SK-N-SH (cell line): ENCODE data around the gene MECP2. TPM values are rescaled to one million over a fixed set of nuclear protein-coding genes. Genes with fewer than 3 reads are reported as not detected.

ENCODE experiments used
- CTCF ChIA-PET: fragments of 300-600, 350-600 bp; formaldehyde crosslinking; extraction: SDS; loops from one replicate; lab custom pipeline; 2021; lab: Yijun Ruan, JAX
- POLR2A ChIA-PET: fragments of 350-600 bp; sonication (Branson Sonifier 250); formaldehyde crosslinking; extraction: SDS; loops from one replicate; lab custom pipeline; 2020; ENCODE audit warnings: antibody characterized with exemption, inconsistent platforms; lab: Yijun Ruan, JAX
- DNase-seq: peaks from one replicate; pipeline ENCODE4 v3.0.0; 2012
- H2AFZ ChIP-seq: fragments of 200-600 bp; sonication (generic); 2 replicates; pipeline ENCODE4 v1.8.1; 2016; ENCODE audit warnings: antibody characterized with exemption, mild to moderate bottlenecking, low read depth
- H3F3A ChIP-seq: fragments of 200-600 bp; sonication (generic); replicated peaks from 2 replicates; pipeline ENCODE3; 2016; ENCODE audit warnings: antibody characterized with exemption, mild to moderate bottlenecking; ENCODE audit not compliant: insufficient read depth
- H3K27ac ChIP-seq, 2 experiments: fragments of 200-500 bp in 1 of 2; fragments of 200-600 bp in 1 of 2; sonication (Bioruptor generic) in 1 of 2; sonication (generic), shearing (Covaris generic) in 1 of 2; 2 replicates each; pipeline versions ENCODE4 v1.5.1 to v1.6.1; 2014 to 2016; ENCODE audit warnings: low read depth in 2 of 2, inconsistent platforms in 1 of 2, low read length in 1 of 2, mild to moderate bottlenecking in 1 of 2, mixed read lengths in 1 of 2
- H3K27me3 ChIP-seq: fragments of 200-600 bp; sonication (generic), shearing (Covaris generic); 2 replicates; pipeline ENCODE4 v1.6.1; 2016; ENCODE audit warnings: mixed run types; ENCODE audit not compliant: insufficient read depth
- H3K36me3 ChIP-seq, 2 experiments: fragments of 200-500 bp in 1 of 2; fragments of 200-600 bp in 1 of 2; sonication (Bioruptor generic) in 1 of 2; sonication (generic) in 1 of 2; replicated peaks in 1 of 2; 2 replicates each; pipeline versions ENCODE3 to v1.5.1; 2014 to 2016; ENCODE audit warnings: low read length in 1 of 2, mild to moderate bottlenecking in 1 of 2; ENCODE audit not compliant: insufficient read depth in 2 of 2, control insufficient read depth in 1 of 2
- H3K4me1 ChIP-seq, 2 experiments: fragments of 200-500 bp in 1 of 2; fragments of 200-600 bp in 1 of 2; sonication (Bioruptor generic) in 1 of 2; sonication (generic), shearing (Covaris generic) in 1 of 2; 2 replicates each; pipeline versions ENCODE4 v1.5.1 to v1.6.1; 2014 to 2016; ENCODE audit warnings: low read depth in 1 of 2, low read length in 1 of 2, mixed run types in 1 of 2; ENCODE audit not compliant: insufficient read depth in 2 of 2, control insufficient read depth in 1 of 2
- H3K4me2 ChIP-seq: fragments of 200-600 bp; sonication (generic), shearing (Covaris generic); 2 replicates; pipeline ENCODE4 v1.6.1; 2017; ENCODE audit warnings: mixed run types
- H3K4me3 ChIP-seq, 2 experiments: fragments of 200-500 bp in 1 of 2; fragments of 200-600 bp in 1 of 2; sonication (Bioruptor generic) in 1 of 2; sonication (generic), shearing (Covaris generic) in 1 of 2; 2 replicates each; pipeline versions ENCODE4 v1.5.1 to v1.8.1; 2014 to 2016; ENCODE audit warnings: low read depth in 2 of 2, inconsistent platforms in 1 of 2, low read length in 1 of 2, mild to moderate bottlenecking in 1 of 2, mixed read lengths in 1 of 2, moderate library complexity in 1 of 2
- H3K79me2 ChIP-seq: fragments of 200-600 bp; sonication (generic); 2 replicates; pipeline ENCODE4 v1.8.1; 2017; ENCODE audit warnings: mild to moderate bottlenecking; ENCODE audit not compliant: insufficient read depth
- H3K9ac ChIP-seq: fragments of 200-600 bp; sonication (generic); 2 replicates; pipeline ENCODE4 v1.6.1; 2017; ENCODE audit warnings: mixed run types
- H3K9me2 ChIP-seq: fragments of 200-600 bp; sonication (generic); 2 replicates; pipeline ENCODE4 v1.6.1; 2017; ENCODE audit warnings: mixed run types
- H3K9me3 ChIP-seq: fragments of 200-600 bp; sonication (generic); 2 replicates; pipeline ENCODE4 v1.6.1; 2017; ENCODE audit warnings: mixed run types, mild to moderate bottlenecking, moderate library complexity
- H4K20me1 ChIP-seq: fragments of 200-600 bp; sonication (generic); 2 replicates; pipeline ENCODE4 v1.6.1; 2017; ENCODE audit warnings: mild to moderate bottlenecking, mixed run types; ENCODE audit not compliant: insufficient read depth
- CHD2 ChIP-seq: fragments of 150-350 bp; IDR thresholded peaks from 2 replicates; pipeline ENCODE4 v1.6.1; 2018; ENCODE audit warnings: low read length; ENCODE audit not compliant: partially characterized antibody
- EP300 ChIP-seq, 2 experiments: IDR thresholded peaks; 2 replicates each; pipeline versions ENCODE4 v1.4.0 to v1.6.1; 2012; ENCODE audit warnings: borderline replicate concordance in 1 of 2, low read depth in 1 of 2, low read length in 1 of 2
- EZH2phosphoT487 ChIP-seq: fragments of 200-600 bp; sonication (generic); IDR thresholded peaks from 2 replicates; pipeline ENCODE4 v1.6.1; 2017; ENCODE audit warnings: low read depth, mixed run types, mild to moderate bottlenecking, antibody characterized with exemption, moderate library complexity, borderline replicate concordance
- FOSL2 ChIP-seq: IDR thresholded peaks from 2 replicates; pipeline ENCODE4 v1.4.0; 2012; ENCODE audit warnings: low read depth, mild to moderate bottlenecking, moderate library complexity, borderline replicate concordance
- FOXM1 ChIP-seq: IDR thresholded peaks from 2 replicates; pipeline ENCODE4 v1.4.0; 2012; ENCODE audit warnings: low read depth, mild to moderate bottlenecking
- JUND ChIP-seq: IDR thresholded peaks from 2 replicates; pipeline ENCODE4 v1.4.0; 2012
- MEF2A ChIP-seq: IDR thresholded peaks from 2 replicates; pipeline ENCODE4 v1.4.0; 2012; ENCODE audit warnings: low read depth, borderline replicate concordance
- MXI1 ChIP-seq: IDR thresholded peaks from 2 replicates; pipeline ENCODE4 v1.6.1; 2012; ENCODE audit warnings: mild to moderate bottlenecking, low read depth, low read length, improper control_type of control experiment
- POLR2AphosphoS5 ChIP-seq: IDR thresholded peaks from 2 replicates; pipeline ENCODE4 v1.6.1; 2012; ENCODE audit warnings: low read depth, low read length
- RFX5 ChIP-seq: IDR thresholded peaks from 2 replicates; pipeline ENCODE4 v1.6.1; 2012; ENCODE audit warnings: mild to moderate bottlenecking, improper control_type of control experiment, low read length
- RXRA ChIP-seq: IDR thresholded peaks from 2 replicates; pipeline ENCODE4 v1.4.0; 2012; ENCODE audit warnings: low read depth, mild to moderate bottlenecking, borderline replicate concordance
- SMC3 ChIP-seq: IDR thresholded peaks from 2 replicates; pipeline ENCODE4 v1.6.1; 2012; ENCODE audit warnings: low read depth, low read length, improper control_type of control experiment
- TAF1 ChIP-seq: IDR thresholded peaks from 2 replicates; pipeline ENCODE4 v1.6.1; 2012; ENCODE audit warnings: low read depth, mild to moderate bottlenecking, low read length, moderate library complexity, borderline replicate concordance
- YY1 ChIP-seq: IDR thresholded peaks from 2 replicates; pipeline ENCODE4 v1.4.0; 2012; ENCODE audit warnings: low read depth, mild to moderate bottlenecking
- WGBS: methylation state at CpG from one replicate; pipeline ENCODE4 v1.1.6; 2017; ENCODE audit warnings: low lambda C conversion rate; 5-methylcytosine and 5-hydroxymethylcytosine counted together
- polyA plus RNA-seq, 3 experiments: library from polyadenylated mRNA; depleted of rRNA; stranded (reverse); fragments of >200 nt; gene quantifications; 2 replicates each; pipeline ENCODE4 v1.2.3, GENCODE V29; 2012
- TF ChIP-seq, protein P1 (sequence below): IDR thresholded peaks from 2 replicates; pipeline ENCODE4 v1.4.0; 2012; ENCODE audit warnings: low read depth
- TF ChIP-seq, protein P2 (sequence below): fragments of 150-350 bp; IDR thresholded peaks from 2 replicates; pipeline ENCODE4 v1.6.1; 2017; ENCODE audit warnings: antibody characterized with exemption, low read length, low read depth, borderline replicate concordance
- TF ChIP-seq, protein P3 (sequence below): IDR thresholded peaks from 2 replicates; pipeline ENCODE4 v1.4.0; 2012; ENCODE audit warnings: low read depth, borderline replicate concordance

MECP2 gene
- polyA plus RNA-seq, 1 of the 3 experiments (the other 2 are of a cell fraction) = 8.2 TPM

DNA sequence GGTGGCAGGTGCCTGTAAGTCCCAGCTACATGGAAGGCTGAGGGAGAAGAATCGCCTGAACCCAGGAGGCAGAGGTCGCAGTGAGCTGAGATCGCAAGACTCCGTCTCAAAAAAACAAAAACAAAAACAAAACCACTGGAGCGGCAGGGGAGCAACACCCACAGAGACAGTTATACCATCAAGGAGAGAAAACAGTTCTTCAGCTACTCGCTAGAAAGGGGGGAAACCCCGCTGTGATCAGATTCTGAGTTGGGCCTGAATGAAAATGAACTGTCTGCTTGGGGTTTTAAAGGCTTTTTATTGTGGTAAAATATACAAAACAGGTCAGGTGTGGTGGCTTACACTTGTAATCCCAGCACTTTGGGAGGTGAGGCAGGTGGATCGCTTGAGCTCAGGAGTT lies 61.0 kb downstream of the MECP2 start:
- H3K4me2 ChIP-seq = no peak overlapping the region
- ChIA-PET POLR2A (no interaction called here), CTCF (interaction anchor here (1.2 to 1.3 kb wide), 2 partner anchors 14 to 24 kb away, joined by 3 to 4 read pairs; no protein-coding TSS in a partner anchor)
- H3K9me2 ChIP-seq = no peaks in the 10 kb centered on the region
- no peaks in the 10 kb centered on the region for H3F3A ChIP-seq
- no peak overlapping the region for H3K4me3 ChIP-seq
- H4K20me1 ChIP-seq = peaks cover 9% of the 10 kb centered on the region; the same call in 1 of the 2 replicates
- H3K27ac ChIP-seq = no peak overlapping the region
- no peak overlapping the region for H2AFZ ChIP-seq
- H3K9me3 ChIP-seq = no peaks in the 10 kb centered on the region
- peaks cover 50% of the 10 kb centered on the region; the same call in 1 of the 2 replicates for H3K79me2 ChIP-seq
- DNase-seq = no peak
- 62% methylated on average over 8 of the region's 8 CpGs for WGBS
- peaks cover 0 to 4% of the 10 kb centered on the region in 2 experiments for H3K36me3 ChIP-seq
- peaks cover 32% of the 10 kb centered on the region; the same call in 1 of the 2 replicates for H3K27me3 ChIP-seq
- no peaks in the 10 kb centered on the region for H3K4me1 ChIP-seq
- TF ChIP-seq FOSL2 (no peak), SMC3 (no peak), RFX5 (no peak), MEF2A (no peak), JUND (no peak), POLR2AphosphoS5 (no peak), MXI1 (no peak), RXRA (no peak), EZH2phosphoT487 (no peak), EP300 (IDR thresholded peaks at IDR 0.05; ENCODE audit: borderline replicate concordance in 1 of 2, low read depth in 1 of 2, low read length in 1 of 2) (no peak), FOXM1 (no peak), YY1 (no peak), CHD2 (no peak), TAF1 (no peak)
- TF ChIP-seq, protein P1, sequence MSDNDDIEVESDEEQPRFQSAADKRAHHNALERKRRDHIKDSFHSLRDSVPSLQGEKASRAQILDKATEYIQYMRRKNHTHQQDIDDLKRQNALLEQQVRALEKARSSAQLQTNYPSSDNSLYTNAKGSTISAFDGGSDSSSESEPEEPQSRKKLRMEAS = no peak
- TF ChIP-seq, protein P2, sequence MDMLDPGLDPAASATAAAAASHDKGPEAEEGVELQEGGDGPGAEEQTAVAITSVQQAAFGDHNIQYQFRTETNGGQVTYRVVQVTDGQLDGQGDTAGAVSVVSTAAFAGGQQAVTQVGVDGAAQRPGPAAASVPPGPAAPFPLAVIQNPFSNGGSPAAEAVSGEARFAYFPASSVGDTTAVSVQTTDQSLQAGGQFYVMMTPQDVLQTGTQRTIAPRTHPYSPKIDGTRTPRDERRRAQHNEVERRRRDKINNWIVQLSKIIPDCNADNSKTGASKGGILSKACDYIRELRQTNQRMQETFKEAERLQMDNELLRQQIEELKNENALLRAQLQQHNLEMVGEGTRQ = no peak
- TF ChIP-seq, protein P3, sequence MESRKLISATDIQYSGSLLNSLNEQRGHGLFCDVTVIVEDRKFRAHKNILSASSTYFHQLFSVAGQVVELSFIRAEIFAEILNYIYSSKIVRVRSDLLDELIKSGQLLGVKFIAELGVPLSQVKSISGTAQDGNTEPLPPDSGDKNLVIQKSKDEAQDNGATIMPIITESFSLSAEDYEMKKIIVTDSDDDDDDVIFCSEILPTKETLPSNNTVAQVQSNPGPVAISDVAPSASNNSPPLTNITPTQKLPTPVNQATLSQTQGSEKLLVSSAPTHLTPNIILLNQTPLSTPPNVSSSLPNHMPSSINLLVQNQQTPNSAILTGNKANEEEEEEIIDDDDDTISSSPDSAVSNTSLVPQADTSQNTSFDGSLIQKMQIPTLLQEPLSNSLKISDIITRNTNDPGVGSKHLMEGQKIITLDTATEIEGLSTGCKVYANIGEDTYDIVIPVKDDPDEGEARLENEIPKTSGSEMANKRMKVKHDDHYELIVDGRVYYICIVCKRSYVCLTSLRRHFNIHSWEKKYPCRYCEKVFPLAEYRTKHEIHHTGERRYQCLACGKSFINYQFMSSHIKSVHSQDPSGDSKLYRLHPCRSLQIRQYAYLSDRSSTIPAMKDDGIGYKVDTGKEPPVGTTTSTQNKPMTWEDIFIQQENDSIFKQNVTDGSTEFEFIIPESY = no peak
- H3K9ac ChIP-seq = no peak overlapping the region
